ENCODE data around the gene LIMCH1.

DNA sequence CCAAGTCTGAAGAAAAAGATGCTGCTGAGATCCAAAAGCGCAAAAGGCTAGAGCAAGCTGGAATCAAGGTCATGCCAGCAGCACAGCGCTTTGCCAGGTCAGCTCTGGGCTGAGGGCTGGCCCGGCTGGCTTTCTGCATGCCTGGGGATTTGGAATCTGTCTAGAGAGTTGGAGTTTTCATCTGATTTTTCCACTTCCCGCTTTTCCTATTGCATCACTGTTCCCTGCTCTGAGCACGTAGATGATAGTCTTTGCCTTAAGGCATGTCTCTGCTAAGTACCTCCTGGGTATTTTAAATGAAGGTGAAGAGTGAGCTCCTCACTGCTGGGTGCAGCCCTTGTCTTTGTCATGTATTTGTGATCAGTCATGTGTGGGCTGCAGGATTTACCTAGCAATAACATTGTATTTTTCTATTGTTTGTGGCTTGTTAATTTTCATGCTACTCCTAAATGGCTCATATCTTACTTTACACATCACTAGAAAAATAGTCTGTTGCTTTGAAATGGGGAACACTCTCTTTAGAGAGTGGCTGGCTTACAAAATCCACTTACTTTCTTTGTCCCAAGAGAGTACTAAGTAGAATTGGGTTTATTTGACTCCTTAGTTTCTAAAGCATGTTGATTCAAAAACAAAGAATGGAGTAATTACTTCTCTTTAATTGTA lies 82.8 kb downstream of the LIMCH1 start:
- TF ChIP-seq POLR2AphosphoS5 (IDR thresholded peaks at IDR 0.05) (peak in 1 of 3 donors; percentile 31), POLR2A (IDR thresholded peaks at IDR 0.05) (no peak)
- TF ChIP-seq, protein P1, sequence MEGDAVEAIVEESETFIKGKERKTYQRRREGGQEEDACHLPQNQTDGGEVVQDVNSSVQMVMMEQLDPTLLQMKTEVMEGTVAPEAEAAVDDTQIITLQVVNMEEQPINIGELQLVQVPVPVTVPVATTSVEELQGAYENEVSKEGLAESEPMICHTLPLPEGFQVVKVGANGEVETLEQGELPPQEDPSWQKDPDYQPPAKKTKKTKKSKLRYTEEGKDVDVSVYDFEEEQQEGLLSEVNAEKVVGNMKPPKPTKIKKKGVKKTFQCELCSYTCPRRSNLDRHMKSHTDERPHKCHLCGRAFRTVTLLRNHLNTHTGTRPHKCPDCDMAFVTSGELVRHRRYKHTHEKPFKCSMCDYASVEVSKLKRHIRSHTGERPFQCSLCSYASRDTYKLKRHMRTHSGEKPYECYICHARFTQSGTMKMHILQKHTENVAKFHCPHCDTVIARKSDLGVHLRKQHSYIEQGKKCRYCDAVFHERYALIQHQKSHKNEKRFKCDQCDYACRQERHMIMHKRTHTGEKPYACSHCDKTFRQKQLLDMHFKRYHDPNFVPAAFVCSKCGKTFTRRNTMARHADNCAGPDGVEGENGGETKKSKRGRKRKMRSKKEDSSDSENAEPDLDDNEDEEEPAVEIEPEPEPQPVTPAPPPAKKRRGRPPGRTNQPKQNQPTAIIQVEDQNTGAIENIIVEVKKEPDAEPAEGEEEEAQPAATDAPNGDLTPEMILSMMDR (IDR thresholded peaks at IDR 0.05 in 8 of 11, conservative IDR thresholded peaks at IDR 0.05 in 3 of 11) = no peak
